DND-41 (cell line): ENCODE measurements around the gene RALY.

Source experiments
- EZH2 ChIP-seq: IDR thresholded peaks from 3 replicates; pipeline ENCODE4 v1.6.1; 2012; ENCODE audit warnings: borderline replicate concordance, low read depth, mild to moderate bottlenecking, moderate library complexity, low read length, inconsistent platforms; ENCODE audit not compliant: severe bottlenecking
- TF ChIP-seq, protein P1 (sequence below): IDR thresholded peaks from 2 replicates; pipeline ENCODE4 v1.5.1; 2012; ENCODE audit warnings: borderline replicate concordance, low read length, moderate library complexity, mild to moderate bottlenecking; ENCODE audit not compliant: poor library complexity, severe bottlenecking; ENCODE audit errors: extremely low read depth

DNA sequence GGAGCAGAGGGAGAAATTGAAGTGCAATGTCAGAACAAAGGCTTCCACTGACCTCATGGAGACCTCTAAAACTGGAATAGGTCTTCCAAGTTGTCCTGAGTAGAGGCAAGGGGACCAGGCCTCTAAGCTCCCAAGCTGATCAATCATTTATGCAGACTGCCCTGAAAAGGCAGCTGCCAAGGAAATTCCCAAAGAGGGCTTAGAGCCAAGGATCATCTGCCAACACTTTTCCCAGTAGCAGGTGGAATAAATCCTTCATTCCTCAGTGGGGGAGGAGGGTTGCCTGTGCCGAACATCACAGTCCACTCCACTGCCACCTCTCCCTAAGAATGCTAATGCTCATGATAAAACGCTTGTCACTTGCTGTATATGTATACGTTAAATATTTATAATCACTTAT, 29.3 kb upstream of the RALY start:
- TF ChIP-seq, protein P1, sequence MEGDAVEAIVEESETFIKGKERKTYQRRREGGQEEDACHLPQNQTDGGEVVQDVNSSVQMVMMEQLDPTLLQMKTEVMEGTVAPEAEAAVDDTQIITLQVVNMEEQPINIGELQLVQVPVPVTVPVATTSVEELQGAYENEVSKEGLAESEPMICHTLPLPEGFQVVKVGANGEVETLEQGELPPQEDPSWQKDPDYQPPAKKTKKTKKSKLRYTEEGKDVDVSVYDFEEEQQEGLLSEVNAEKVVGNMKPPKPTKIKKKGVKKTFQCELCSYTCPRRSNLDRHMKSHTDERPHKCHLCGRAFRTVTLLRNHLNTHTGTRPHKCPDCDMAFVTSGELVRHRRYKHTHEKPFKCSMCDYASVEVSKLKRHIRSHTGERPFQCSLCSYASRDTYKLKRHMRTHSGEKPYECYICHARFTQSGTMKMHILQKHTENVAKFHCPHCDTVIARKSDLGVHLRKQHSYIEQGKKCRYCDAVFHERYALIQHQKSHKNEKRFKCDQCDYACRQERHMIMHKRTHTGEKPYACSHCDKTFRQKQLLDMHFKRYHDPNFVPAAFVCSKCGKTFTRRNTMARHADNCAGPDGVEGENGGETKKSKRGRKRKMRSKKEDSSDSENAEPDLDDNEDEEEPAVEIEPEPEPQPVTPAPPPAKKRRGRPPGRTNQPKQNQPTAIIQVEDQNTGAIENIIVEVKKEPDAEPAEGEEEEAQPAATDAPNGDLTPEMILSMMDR = no peak
- TF ChIP-seq EZH2 = no peak
